DND-41 (cell line): ENCODE results near the gene BAG2.
A peak's percentile ranks its signal among the peaks of the same experiment; 100 is the strongest.

Experiments used
- ATAC-seq: fragments of 200-7000 bp; cut with Tn5 transposase; 3 replicates; pipeline ENCODE4 v1.9.1; 2021; ENCODE audit warnings: low read depth; ENCODE audit not compliant: insufficient read depth
- DNase-seq: peaks from one replicate; pipeline ENCODE4 v3.0.0-alpha.2; 2020
- H2AFZ ChIP-seq: 2 replicates; pipeline ENCODE4 v1.6.0; 2012; ENCODE audit warnings: low read depth, low read length
- H3K27ac ChIP-seq: 2 replicates; pipeline ENCODE4 v1.5.1; 2012; ENCODE audit warnings: low read length, inconsistent platforms
- H3K27me3 ChIP-seq: fragments of 200-600 bp; sonication (generic); 2 replicates; pipeline ENCODE4 v1.6.0; 2012; ENCODE audit warnings: low read length, mild to moderate bottlenecking, inconsistent platforms; ENCODE audit not compliant: insufficient read depth, poor library complexity
- H3K36me3 ChIP-seq: 2 replicates; pipeline ENCODE4 v1.5.1; 2012; ENCODE audit warnings: low read length, inconsistent platforms; ENCODE audit not compliant: insufficient read depth
- H3K4me1 ChIP-seq: 2 replicates; pipeline ENCODE4 v1.5.1; 2012; ENCODE audit warnings: mild to moderate bottlenecking, low read length; ENCODE audit not compliant: insufficient read depth
- H3K4me2 ChIP-seq: 2 replicates; pipeline ENCODE4 v1.6.0; 2012; ENCODE audit warnings: mild to moderate bottlenecking, moderate library complexity, low read length, inconsistent platforms; ENCODE audit not compliant: insufficient read depth
- H3K4me3 ChIP-seq, 2 experiments: fragments of 200-600 bp in 1 of 2; shearing (Covaris generic) in 1 of 2; 2 replicates each; pipeline ENCODE4 v1.5.1; 2012 to 2016; ENCODE audit warnings: inconsistent platforms in 2 of 2, low read length in 2 of 2, mild to moderate bottlenecking in 2 of 2, low read depth in 1 of 2, moderate library complexity in 1 of 2
- H3K79me2 ChIP-seq: 2 replicates; pipeline ENCODE4 v1.6.0; 2012; ENCODE audit warnings: low read length, inconsistent platforms; ENCODE audit not compliant: insufficient read depth
- H3K9ac ChIP-seq: 2 replicates; pipeline ENCODE4 v1.6.0; 2012; ENCODE audit warnings: low read depth, mild to moderate bottlenecking, inconsistent platforms, low read length, moderate library complexity
- H3K9me3 ChIP-seq: 2 replicates; pipeline ENCODE4 v1.5.1; 2012; ENCODE audit warnings: low read length, moderate library complexity, mild to moderate bottlenecking, inconsistent platforms; ENCODE audit not compliant: insufficient read depth, severe bottlenecking
- H4K20me1 ChIP-seq: 2 replicates; pipeline ENCODE4 v1.6.0; 2012; ENCODE audit warnings: low read length; ENCODE audit not compliant: insufficient read depth
- EZH2 ChIP-seq: IDR thresholded peaks from 3 replicates; pipeline ENCODE4 v1.6.1; 2012; ENCODE audit warnings: borderline replicate concordance, low read depth, mild to moderate bottlenecking, moderate library complexity, low read length, inconsistent platforms; ENCODE audit not compliant: severe bottlenecking
- TF ChIP-seq, protein P1 (sequence below): IDR thresholded peaks from 2 replicates; pipeline ENCODE4 v1.5.1; 2012; ENCODE audit warnings: borderline replicate concordance, low read length, moderate library complexity, mild to moderate bottlenecking; ENCODE audit not compliant: poor library complexity, severe bottlenecking; ENCODE audit errors: extremely low read depth

Gene BAG2

DNA sequence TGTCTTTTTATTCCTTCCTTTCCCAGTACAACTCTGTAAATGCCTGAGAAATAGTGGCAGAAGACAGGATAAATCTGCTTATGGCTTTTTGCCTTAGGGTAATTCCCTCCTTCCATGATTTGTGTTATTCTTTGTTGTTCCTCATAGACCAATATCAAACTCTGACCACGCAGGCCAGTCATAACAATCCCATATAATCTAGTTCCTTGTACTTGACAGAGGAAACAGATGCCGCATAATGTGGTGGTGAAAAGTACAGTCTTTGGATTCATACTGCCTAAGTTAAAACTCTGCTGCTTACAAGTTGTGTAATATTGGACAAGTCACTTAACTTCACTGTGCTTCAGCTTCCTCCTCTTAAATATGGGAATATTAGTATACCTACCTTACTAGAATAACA, 8.2 kb upstream of the BAG2 start:
- ATAC-seq = no peak
- H3K36me3 ChIP-seq = peaks cover 33% of the 10 kb centered on the region

DNA sequence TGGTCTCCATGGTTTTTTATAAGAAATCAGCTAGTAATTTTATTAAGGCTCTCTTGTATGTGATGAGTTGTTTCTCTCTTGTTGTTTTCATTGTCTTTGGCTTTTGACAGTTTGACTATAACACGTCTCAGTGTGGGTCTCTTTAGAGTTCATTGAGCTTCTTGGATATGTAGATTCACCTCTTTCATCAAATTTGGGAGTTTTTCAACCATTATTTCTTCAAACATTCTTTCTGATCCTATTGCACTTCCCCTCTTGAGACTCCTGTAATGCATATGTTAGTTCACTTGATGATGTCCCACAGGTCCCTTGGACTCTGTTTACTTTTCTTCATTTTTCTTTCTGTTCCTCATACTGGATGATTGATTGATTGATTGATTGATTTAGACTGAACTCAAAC, 7.0 kb upstream of the BAG2 start:
- H3K36me3 ChIP-seq = peaks cover 33% of the 10 kb centered on the region
- H3K27me3 ChIP-seq = no peaks in the 10 kb centered on the region
- H2AFZ ChIP-seq = no peak overlapping the region
- ATAC-seq (no peak), DNase-seq (no peak)
- H4K20me1 ChIP-seq = no peaks in the 10 kb centered on the region
- TF ChIP-seq EZH2 = no peak
- TF ChIP-seq, protein P1, sequence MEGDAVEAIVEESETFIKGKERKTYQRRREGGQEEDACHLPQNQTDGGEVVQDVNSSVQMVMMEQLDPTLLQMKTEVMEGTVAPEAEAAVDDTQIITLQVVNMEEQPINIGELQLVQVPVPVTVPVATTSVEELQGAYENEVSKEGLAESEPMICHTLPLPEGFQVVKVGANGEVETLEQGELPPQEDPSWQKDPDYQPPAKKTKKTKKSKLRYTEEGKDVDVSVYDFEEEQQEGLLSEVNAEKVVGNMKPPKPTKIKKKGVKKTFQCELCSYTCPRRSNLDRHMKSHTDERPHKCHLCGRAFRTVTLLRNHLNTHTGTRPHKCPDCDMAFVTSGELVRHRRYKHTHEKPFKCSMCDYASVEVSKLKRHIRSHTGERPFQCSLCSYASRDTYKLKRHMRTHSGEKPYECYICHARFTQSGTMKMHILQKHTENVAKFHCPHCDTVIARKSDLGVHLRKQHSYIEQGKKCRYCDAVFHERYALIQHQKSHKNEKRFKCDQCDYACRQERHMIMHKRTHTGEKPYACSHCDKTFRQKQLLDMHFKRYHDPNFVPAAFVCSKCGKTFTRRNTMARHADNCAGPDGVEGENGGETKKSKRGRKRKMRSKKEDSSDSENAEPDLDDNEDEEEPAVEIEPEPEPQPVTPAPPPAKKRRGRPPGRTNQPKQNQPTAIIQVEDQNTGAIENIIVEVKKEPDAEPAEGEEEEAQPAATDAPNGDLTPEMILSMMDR = no peak
- H3K79me2 ChIP-seq = no peaks in the 10 kb centered on the region
- no peak overlapping the region for H3K4me3 ChIP-seq
- H3K9me3 ChIP-seq = no peaks in the 10 kb centered on the region
- H3K4me1 ChIP-seq = no peaks in the 10 kb centered on the region
- no peak overlapping the region for H3K9ac ChIP-seq
- no peak overlapping the region for H3K27ac ChIP-seq
- no peak overlapping the region for H3K4me2 ChIP-seq

More for the DNA sequence above, 8.2 kb upstream of the BAG2 start:
- Histone ChIP-seq H3K4me3 (no peak overlapping the region), H3K27ac (no peak overlapping the region), H3K27me3 (no peaks in the 10 kb centered on the region), H3K79me2 (no peaks in the 10 kb centered on the region), H3K9me3 (no peaks in the 10 kb centered on the region), H2AFZ (no peak overlapping the region), H3K9ac (no peak overlapping the region), H3K4me2 (no peak overlapping the region), H4K20me1 (no peaks in the 10 kb centered on the region), H3K4me1 (no peaks in the 10 kb centered on the region)
- no peak for TF ChIP-seq EZH2
- TF ChIP-seq, protein P1 = no peak
- no peak for DNase-seq

DNA sequence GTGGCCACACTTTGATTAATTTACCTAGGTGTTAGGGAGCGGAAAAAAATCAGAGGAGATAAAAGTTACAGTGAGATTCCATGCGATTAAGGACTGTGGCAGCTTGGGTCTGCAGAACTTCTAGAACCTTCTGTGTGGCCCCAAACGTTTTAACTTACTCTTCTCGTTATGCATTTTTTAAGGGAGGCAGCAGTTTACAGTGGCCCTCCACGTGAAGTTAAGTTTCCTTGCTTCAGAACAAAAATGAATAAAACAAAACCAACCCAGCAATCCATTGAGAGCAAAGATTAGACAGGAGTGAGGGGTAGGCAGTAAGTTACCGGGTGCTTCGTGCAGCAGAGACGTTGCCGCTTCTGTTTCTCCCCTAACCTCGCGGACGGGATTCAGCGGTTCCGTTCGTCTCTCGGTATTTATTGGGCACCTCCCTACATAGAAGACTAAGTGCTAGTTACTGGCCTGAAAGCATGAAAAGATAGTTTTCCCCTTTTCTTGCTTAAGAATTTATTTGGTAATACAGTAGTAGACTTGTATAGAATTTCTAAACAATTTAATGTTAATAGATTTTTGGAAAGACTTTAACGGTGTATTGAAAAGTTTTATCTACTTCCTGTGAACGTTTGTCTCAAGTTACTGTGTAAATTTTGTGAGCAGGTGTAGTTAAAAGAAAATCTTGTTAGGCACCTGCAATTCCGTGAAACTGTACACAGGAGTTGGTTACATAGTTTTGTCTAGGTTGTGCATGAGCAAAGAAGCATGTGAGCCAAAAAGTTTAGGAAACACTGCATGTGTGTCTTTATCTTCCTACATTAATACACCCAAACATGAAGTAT, 1.1 kb downstream of the BAG2 start:
- peak overlapping the region; percentile 66 to 69; a peak in 3 of 4 replicates for H3K4me3 ChIP-seq
- no peaks in the 10 kb centered on the region for H4K20me1 ChIP-seq
- DNase-seq (peak; percentile 26), ATAC-seq (no peak)
- peaks cover 54% of the 10 kb centered on the region for H3K79me2 ChIP-seq
- no peaks in the 10 kb centered on the region; the same call in 1 of the 2 replicates for H3K36me3 ChIP-seq
- H3K9me3 ChIP-seq = no peaks in the 10 kb centered on the region
- H3K4me1 ChIP-seq = peaks cover 38% of the 10 kb centered on the region
- peak overlapping the region; percentile 95 for H3K4me2 ChIP-seq
- H3K27ac ChIP-seq = peak overlapping the region; percentile 75
- peak overlapping the region; percentile 80 for H3K9ac ChIP-seq
- peak overlapping the region; percentile 78 for H2AFZ ChIP-seq
- no peak for TF ChIP-seq EZH2
- no peaks in the 10 kb centered on the region for H3K27me3 ChIP-seq

DNA sequence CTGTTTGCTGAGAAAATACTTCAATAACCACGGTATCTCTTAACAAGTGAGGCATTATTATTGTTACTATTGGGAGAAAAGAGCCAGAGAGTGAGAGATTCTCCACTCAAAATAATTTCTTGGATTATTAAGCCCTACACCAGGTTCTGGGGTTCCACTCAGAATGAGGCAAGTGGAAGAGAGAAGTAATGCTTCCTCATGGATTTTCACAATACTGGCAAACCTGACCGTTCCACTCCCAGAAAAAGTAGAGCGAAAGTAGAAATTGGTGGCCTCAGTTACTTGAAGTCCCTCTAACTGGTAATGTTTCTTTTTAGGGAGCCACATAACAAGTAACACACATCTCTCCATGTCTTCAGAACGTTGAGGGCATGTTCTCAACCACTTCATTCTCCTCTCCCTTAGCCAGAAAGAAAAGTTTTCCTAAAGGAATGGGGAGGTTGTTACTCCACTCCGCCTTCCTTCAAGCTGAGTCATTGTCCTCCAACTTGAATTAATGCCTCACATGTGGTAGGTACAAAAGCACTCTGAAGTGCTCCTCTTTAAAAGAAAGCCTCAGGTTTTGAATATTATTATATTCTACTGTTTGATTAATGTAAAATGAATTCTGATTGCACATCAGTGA, 1.9 kb downstream of the BAG2 start:
- Histone ChIP-seq H3K9ac (peak overlapping the region; percentile 80), H2AFZ (no peak overlapping the region), H3K4me2 (peak overlapping the region; percentile 95), H3K27me3 (no peaks in the 10 kb centered on the region), H3K79me2 (peaks cover 60% of the 10 kb centered on the region), H3K9me3 (no peaks in the 10 kb centered on the region), H3K4me1 (peaks cover 38% of the 10 kb centered on the region), H4K20me1 (no peaks in the 10 kb centered on the region), H3K27ac (peak overlapping the region; percentile 51), H3K4me3 (peak overlapping the region; percentile 66 to 69; a peak in 3 of 4 replicates), H3K36me3 (no peaks in the 10 kb centered on the region; the same call in 1 of the 2 replicates)
- ATAC-seq (no peak), DNase-seq (no peak)
- no peak for TF ChIP-seq EZH2
- TF ChIP-seq, protein P1 = no peak
